Nephron (organoid): Measurements from ENCODE around the gene EIF5.

ENCODE experiments used
- H3K27ac Mint-ChIP-seq, 3 experiments: 2 replicates each; pipeline ENCODE4 v1.8.0; 2020; ENCODE audit warnings: mixed read lengths in 3 of 3, mild to moderate bottlenecking in 2 of 3, moderate library complexity in 1 of 3
- H3K27me3 Mint-ChIP-seq: 2 replicates; pipeline ENCODE4 v1.8.0; 2021; ENCODE audit warnings: low read depth, mild to moderate bottlenecking, moderate library complexity, mixed read lengths
- H3K36me3 Mint-ChIP-seq: 2 replicates; pipeline ENCODE4 v1.8.0; 2020; ENCODE audit warnings: low read depth, mixed read lengths
- H3K4me1 Mint-ChIP-seq: 2 replicates; pipeline ENCODE4 v1.8.0; 2020; ENCODE audit warnings: mixed read lengths
- H3K4me3 Mint-ChIP-seq, 3 experiments: 2 replicates each; pipeline ENCODE4 v1.8.0; 2020; ENCODE audit warnings: mild to moderate bottlenecking in 3 of 3, mixed read lengths in 3 of 3, moderate library complexity in 2 of 3
- H3K9me3 Mint-ChIP-seq: 2 replicates; pipeline ENCODE4 v1.8.0; 2020; ENCODE audit warnings: mixed read lengths
- TF ChIP-seq, protein P1 (sequence below), 3 experiments: fragments of 200-600 bp; sonication (generic); IDR thresholded peaks; one replicate each; pipeline ENCODE4 v1.5.0; 2021; ENCODE audit warnings: antibody characterized with exemption in 3 of 3; ENCODE audit not compliant: unreplicated experiment in 3 of 3

Gene EIF5

DNA sequence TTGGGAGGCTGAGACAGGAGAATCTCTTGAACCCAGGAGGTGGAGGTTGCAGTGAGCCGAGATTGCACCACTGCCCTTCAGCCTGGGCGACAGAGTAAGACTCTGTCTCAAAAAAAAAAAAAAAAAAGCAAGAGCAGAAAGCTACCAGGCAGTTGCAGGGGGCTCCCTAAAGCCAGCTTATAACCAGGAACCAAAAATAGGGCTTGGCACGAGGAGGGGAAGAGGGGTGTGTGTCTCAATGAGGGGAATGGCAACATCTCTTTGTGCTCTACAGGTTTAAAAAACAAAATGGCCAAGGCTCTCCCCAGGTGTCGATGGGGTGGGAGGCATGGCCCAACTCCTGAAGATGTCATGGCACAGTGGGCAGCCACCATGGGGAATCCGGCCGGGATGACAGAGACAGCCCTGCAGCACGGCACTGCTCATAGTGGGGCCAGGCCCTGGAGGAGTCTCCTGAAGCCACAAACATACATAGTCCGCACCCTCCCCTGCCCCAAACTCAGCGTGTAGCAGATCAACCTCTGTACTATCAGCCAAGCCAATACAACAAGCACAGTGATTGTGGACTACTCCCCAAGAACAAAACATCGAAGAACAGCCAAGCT is 16.0 kb upstream of the EIF5 start:
- Mint-ChIP-seq H3K36me3 (no peaks in the 10 kb centered on the region), H3K9me3 (no peaks in the 10 kb centered on the region), H3K4me3 (no peak overlapping the region), H3K27ac (no peak overlapping the region), H3K27me3 (peaks cover 18% of the 10 kb centered on the region), H3K4me1 (peaks cover 8% of the 10 kb centered on the region)
- TF ChIP-seq, protein P1, sequence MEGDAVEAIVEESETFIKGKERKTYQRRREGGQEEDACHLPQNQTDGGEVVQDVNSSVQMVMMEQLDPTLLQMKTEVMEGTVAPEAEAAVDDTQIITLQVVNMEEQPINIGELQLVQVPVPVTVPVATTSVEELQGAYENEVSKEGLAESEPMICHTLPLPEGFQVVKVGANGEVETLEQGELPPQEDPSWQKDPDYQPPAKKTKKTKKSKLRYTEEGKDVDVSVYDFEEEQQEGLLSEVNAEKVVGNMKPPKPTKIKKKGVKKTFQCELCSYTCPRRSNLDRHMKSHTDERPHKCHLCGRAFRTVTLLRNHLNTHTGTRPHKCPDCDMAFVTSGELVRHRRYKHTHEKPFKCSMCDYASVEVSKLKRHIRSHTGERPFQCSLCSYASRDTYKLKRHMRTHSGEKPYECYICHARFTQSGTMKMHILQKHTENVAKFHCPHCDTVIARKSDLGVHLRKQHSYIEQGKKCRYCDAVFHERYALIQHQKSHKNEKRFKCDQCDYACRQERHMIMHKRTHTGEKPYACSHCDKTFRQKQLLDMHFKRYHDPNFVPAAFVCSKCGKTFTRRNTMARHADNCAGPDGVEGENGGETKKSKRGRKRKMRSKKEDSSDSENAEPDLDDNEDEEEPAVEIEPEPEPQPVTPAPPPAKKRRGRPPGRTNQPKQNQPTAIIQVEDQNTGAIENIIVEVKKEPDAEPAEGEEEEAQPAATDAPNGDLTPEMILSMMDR (IDR thresholded peaks at IDR 0.05; ENCODE audit: unreplicated experiment in 3 of 3) = no peak

DNA sequence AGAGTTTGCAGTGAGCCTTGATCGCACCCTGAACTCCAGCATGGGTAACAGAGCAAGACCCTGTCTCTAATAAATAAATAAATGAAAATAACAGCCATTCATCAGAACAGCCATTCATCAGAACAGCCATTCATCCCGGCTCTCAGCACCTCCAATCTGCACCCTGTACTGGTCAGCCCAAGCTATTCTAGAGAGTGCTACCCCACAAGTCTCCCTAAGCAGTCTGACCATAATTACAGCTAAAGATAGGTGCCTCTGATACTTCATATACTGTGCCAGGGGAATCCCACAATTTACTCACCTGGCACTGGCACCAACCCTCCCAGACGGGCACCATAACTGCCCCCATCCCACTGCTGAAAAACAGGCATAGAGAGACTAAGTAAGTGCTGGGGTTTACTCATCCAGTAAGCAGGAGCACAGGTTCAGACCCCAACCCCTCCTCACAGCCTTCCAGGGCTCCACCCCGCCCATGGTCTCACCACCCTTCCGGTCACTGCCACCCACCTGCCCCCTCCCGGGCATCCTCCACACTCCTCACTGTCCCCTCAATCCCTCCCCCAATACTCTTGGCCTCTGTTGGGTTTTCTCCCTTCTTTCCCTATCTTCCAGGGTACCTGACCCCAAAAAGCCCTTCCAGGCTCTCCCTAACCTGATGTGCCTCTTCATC is 15.2 kb upstream of the EIF5 start:
- Mint-ChIP-seq H3K27me3 (peaks cover 16% of the 10 kb centered on the region), H3K36me3 (no peaks in the 10 kb centered on the region), H3K4me3 (no peak overlapping the region), H3K27ac (no peak overlapping the region), H3K4me1 (peaks cover 5% of the 10 kb centered on the region), H3K9me3 (no peaks in the 10 kb centered on the region)
- TF ChIP-seq, protein P1 (IDR thresholded peaks at IDR 0.05; ENCODE audit: unreplicated experiment in 3 of 3) = no peak

DNA sequence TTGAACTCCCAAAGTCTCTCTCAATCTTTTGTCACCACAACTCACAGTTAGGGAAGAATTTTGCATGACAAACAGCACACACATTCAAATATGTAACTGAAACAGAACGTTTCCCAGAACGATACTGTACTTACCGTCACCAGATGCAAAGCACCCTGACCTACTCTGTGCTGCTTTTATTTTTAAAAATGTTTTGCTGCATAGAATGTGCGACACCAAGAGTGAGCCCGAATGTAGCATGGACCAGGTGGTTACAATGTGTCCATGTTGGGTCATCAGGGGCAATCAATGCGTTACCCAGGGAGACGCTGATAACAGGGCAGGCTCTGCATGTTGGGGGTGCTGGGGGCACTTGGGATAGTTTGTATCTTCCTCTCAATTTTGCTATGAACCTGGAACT is 14.6 kb upstream of the EIF5 start:
- H3K4me1 Mint-ChIP-seq = no peaks in the 10 kb centered on the region
- H3K27me3 Mint-ChIP-seq = peaks cover 12% of the 10 kb centered on the region
- no peaks in the 10 kb centered on the region for H3K36me3 Mint-ChIP-seq
- H3K27ac Mint-ChIP-seq = no peak overlapping the region
- H3K4me3 Mint-ChIP-seq = no peak overlapping the region
- TF ChIP-seq, protein P1 (IDR thresholded peaks at IDR 0.05; ENCODE audit: unreplicated experiment in 3 of 3) = no peak
- H3K9me3 Mint-ChIP-seq = no peaks in the 10 kb centered on the region

DNA sequence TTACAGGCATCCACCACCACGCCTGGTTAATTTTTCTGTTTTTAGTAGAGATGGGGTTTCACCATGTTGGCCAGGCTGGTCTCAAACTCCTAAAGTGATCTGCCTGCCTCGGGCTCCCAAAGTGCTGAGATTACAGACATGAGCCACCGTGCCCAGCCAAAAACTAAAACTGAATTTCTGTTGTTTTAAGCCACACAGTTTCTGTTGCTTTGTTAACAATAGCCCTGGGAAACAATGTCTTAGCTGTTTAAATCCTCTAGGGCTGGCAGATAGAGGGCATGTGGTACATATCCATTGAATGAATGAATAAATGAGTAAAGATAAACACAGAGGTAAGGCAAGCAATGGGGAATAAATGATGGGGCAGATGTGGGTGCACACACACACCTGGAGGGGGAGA is 8.0 kb upstream of the EIF5 start:
- Mint-ChIP-seq H3K4me1 (no peaks in the 10 kb centered on the region), H3K4me3 (no peak overlapping the region)
- TF ChIP-seq, protein P1 (IDR thresholded peaks at IDR 0.05; ENCODE audit: unreplicated experiment in 3 of 3) = no peak

DNA sequence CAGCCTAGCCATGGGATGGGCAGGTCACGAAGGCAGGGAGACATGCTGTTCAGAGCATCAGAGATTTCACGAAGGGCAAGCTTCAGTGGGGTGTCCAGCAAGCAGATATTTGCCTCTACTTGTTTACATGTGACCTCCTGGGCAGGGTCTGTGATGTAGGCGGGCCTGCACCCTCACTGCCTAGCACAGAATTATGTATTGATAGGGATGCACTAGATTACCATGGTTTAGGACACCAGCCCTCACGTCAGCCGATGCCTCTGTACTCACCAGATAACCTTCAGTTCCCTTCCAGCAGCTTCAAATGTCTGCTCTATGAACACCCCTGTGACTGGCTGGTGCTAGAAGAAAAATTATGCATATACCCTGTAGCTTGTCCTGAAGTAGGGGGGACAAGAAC is 5.1 kb upstream of the EIF5 start:
- peaks cover 11% of the 10 kb centered on the region for H3K4me1 Mint-ChIP-seq
- H3K9me3 Mint-ChIP-seq = no peaks in the 10 kb centered on the region
- no peaks in the 10 kb centered on the region for H3K27me3 Mint-ChIP-seq
- no peaks in the 10 kb centered on the region for H3K36me3 Mint-ChIP-seq
- H3K27ac Mint-ChIP-seq = peak overlapping the region in 2 of 3 experiments; percentile 33 to 42
- no peak overlapping the region for H3K4me3 Mint-ChIP-seq
- TF ChIP-seq, protein P1 (IDR thresholded peaks at IDR 0.05; ENCODE audit: unreplicated experiment in 3 of 3) = no peak

More for the DNA sequence above, 8.0 kb upstream of the EIF5 start:
- Mint-ChIP-seq H3K27ac (no peak overlapping the region), H3K9me3 (no peaks in the 10 kb centered on the region), H3K27me3 (no peaks in the 10 kb centered on the region), H3K36me3 (no peaks in the 10 kb centered on the region)
